ENCODE results near the gene CCDC171. TPM values are rescaled to one million over a fixed set of nuclear protein-coding genes. Genes with fewer than 3 reads are reported as not detected.

The CCDC171 gene
- total RNA-seq, 1 experiment from 2014 or later = 2.4 TPM

DNA sequence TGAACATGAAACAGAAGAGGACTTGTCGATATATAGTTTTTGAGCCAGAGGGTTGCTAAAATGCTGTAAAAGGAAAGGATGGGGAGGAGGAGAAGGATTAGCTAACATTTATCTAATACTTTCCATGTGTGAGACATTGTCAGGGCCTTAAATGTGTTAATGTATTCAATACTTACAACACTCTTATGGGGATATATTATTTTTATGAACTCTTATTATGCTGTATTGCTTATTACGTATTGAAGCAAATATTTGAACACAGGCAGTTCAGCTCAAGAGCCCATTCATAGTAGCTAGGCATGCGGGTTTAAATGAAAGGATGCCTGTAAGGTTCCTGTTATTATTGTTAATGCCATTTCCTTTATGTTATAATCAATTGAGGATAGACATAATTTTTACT is 391.5 kb downstream of the CCDC171 start:
- no peak for TF ChIP-seq CTCF (conservative IDR thresholded peaks at IDR 0.05)

More for the DNA sequence above, 391.5 kb downstream of the CCDC171 start:
- H3T11ph ChIP-seq (ENCODE audit: low read length) = no peak overlapping the region
- no peak overlapping the region for H3K27ac Mint-ChIP-seq
- no peaks in the 10 kb centered on the region for H3K23me2 ChIP-seq (ENCODE audit: insufficient read length, low read depth, low read length, poor library complexity, severe bottlenecking)
- no peak overlapping the region for H2BK20ac ChIP-seq (ENCODE audit: low read depth, low read length, poor library complexity, severe bottlenecking)
- no peak overlapping the region for H2BK120ac ChIP-seq (ENCODE audit: low read depth, low read length, poor library complexity, severe bottlenecking)
- H2BK12ac ChIP-seq (ENCODE audit: insufficient read length, low read depth, low read length) = no peak overlapping the region
- H3K36me3 Mint-ChIP-seq (ENCODE audit: insufficient read depth in 1 of 3, low read depth in 3 of 3) = no peaks in the 10 kb centered on the region
- H3K9ac ChIP-seq (ENCODE audit: extremely low read depth, insufficient read length, low read length) = no peak overlapping the region
- H3K9me3 ChIP-seq (ENCODE audit: control insufficient read depth, low read depth, low read length) = no peaks in the 10 kb centered on the region
- no peak overlapping the region for H2AK5ac ChIP-seq (ENCODE audit: insufficient read length, low read length)
- H3K4ac ChIP-seq (ENCODE audit: low read depth, low read length) = no peak overlapping the region
- H3K4me1 Mint-ChIP-seq = peaks cover 11 to 14% of the 10 kb centered on the region in 2 experiments
- no peaks in the 10 kb centered on the region for H3K27me3 Mint-ChIP-seq (ENCODE audit: low read depth)
- no peaks in the 10 kb centered on the region for H3K4me1 ChIP-seq (ENCODE audit: insufficient read depth, low read length)
- no peak overlapping the region for H4K8ac ChIP-seq (replicated peaks; ENCODE audit: insufficient read length, low read depth, low read length)
- H3K23ac ChIP-seq (ENCODE audit: insufficient read length, low read depth, low read length) = no peak overlapping the region
- H3K79me2 ChIP-seq (ENCODE audit: insufficient read depth, low read length) = no peaks in the 10 kb centered on the region
- H3K4me3 Mint-ChIP-seq = no peak overlapping the region
- no peak for DNase-seq
- H3K14ac ChIP-seq (ENCODE audit: insufficient read depth, low read length) = no peak overlapping the region
- H4K5ac ChIP-seq (ENCODE audit: insufficient read length, low read depth, low read length) = no peak overlapping the region
- H2AFZ ChIP-seq (ENCODE audit: low read length) = no peak overlapping the region
- no peak overlapping the region for H3K27ac ChIP-seq (ENCODE audit: insufficient read length, low read depth, low read length)
- no peaks in the 10 kb centered on the region for H4K20me1 ChIP-seq (ENCODE audit: control insufficient read depth, insufficient read depth, insufficient read length)
- no peak overlapping the region for H2BK5ac ChIP-seq (ENCODE audit: insufficient read length, low read length)
- no CpG with 5 or more reads among the region's 3 CpGs for WGBS (ENCODE audit: extremely low coverage, insufficient read length, low lambda C conversion rate)
- H3K18ac ChIP-seq (ENCODE audit: insufficient read length, low read depth, low read length) = no peak overlapping the region
- H3K27me3 ChIP-seq (ENCODE audit: insufficient read depth, low read length) = no peaks in the 10 kb centered on the region
- no peaks in the 10 kb centered on the region for H3K79me1 ChIP-seq (ENCODE audit: insufficient read depth, low read depth, low read length, poor library complexity, severe bottlenecking)
- H2BK15ac ChIP-seq (ENCODE audit: low read depth, low read length) = no peak overlapping the region
- H3K4me2 ChIP-seq (ENCODE audit: insufficient read depth, insufficient read length, low read length) = no peak overlapping the region
- H3K56ac ChIP-seq (ENCODE audit: insufficient read length, low read depth, low read length) = no peak overlapping the region
- H4K91ac ChIP-seq (ENCODE audit: insufficient read length, low read depth, low read length) = no peak overlapping the region
- H3K9me3 Mint-ChIP-seq = 0 out of 5 replicates have a peak, but pooled peaks cover 0 to 2% of the 10 kb centered on the region in 2 experiments

All from H9 (cell line).